ENCODE results near the gene ADGRD2. TPM values are rescaled to one million over a fixed set of nuclear protein-coding genes. Genes with fewer than 3 reads are reported as not detected.

The ADGRD2 gene
- total RNA-seq, 1 experiment from 2014 or later, result not detected

GRCh38 chr9:124485936-124486335, 35.7 kb downstream of the ADGRD2 start:
- H3K27me3 ChIP-seq (replicated peaks; ENCODE audit: control insufficient read depth, insufficient read depth, low read length), result no peaks in the 10 kb centered on the region; the same call in 1 of the 2 replicates
- BruUV-seq (replicated peaks), result no TSS peak
- CTCF ChIA-PET, result no interaction called here
- H3K4me1 ChIP-seq, result no peaks in the 10 kb centered on the region
- intact Hi-C loops (cut with micrococcal nuclease; ENCODE audit: unreplicated experiment), result no loop called here
- POLR2A ChIA-PET, result no interaction called here
- no peaks in the 10 kb centered on the region for H3K36me3 ChIP-seq (ENCODE audit: control insufficient read depth, insufficient read depth, low read length)
- H3K9me3 Mint-ChIP-seq (ENCODE audit: unreplicated experiment), result no peaks in the 10 kb centered on the region
- no peaks in the 10 kb centered on the region for H3K9me3 ChIP-seq
- H3K36me3 Mint-ChIP-seq (ENCODE audit: insufficient read depth, unreplicated experiment), result no peaks in the 10 kb centered on the region
- no peak for DNase-seq
- H3K27me3 Mint-ChIP-seq (ENCODE audit: insufficient read depth, unreplicated experiment), result peaks cover 7% of the 10 kb centered on the region
- no peak for TF ChIP-seq CTCF (IDR thresholded peaks at IDR 0.05; ENCODE audit: insufficient read depth in 1 of 2, low read depth in 1 of 2, low read length in 1 of 2, severe bottlenecking in 1 of 2, unreplicated experiment in 1 of 2)
- H3K4me3 Mint-ChIP-seq (ENCODE audit: unreplicated experiment), result no peak overlapping the region
- H3K4me1 Mint-ChIP-seq (ENCODE audit: low read depth, unreplicated experiment), result no peaks in the 10 kb centered on the region
- H3K27ac Mint-ChIP-seq (ENCODE audit: unreplicated experiment), result no peak overlapping the region
- H3K4me3 ChIP-seq (ENCODE audit: low read depth, low read length), result no peak overlapping the region

- H3K9me3 ChIP-seq, result no peaks in the 10 kb centered on the region
- CTCF ChIA-PET, result no interaction called here
- H3K27me3 Mint-ChIP-seq (ENCODE audit: insufficient read depth, unreplicated experiment), result peaks cover 7% of the 10 kb centered on the region
- no peak overlapping the region for H3K27ac Mint-ChIP-seq (ENCODE audit: unreplicated experiment)
- POLR2A ChIA-PET, result no interaction called here
- no peak for TF ChIP-seq CTCF (IDR thresholded peaks at IDR 0.05; ENCODE audit: insufficient read depth in 1 of 2, low read depth in 1 of 2, low read length in 1 of 2, severe bottlenecking in 1 of 2, unreplicated experiment in 1 of 2)
- H3K27me3 ChIP-seq (replicated peaks; ENCODE audit: control insufficient read depth, insufficient read depth, low read length), result no peaks in the 10 kb centered on the region; the same call in 1 of the 2 replicates
- no TSS peak for BruUV-seq (replicated peaks)
- H3K4me3 ChIP-seq (ENCODE audit: low read depth, low read length), result no peak overlapping the region
- DNase-seq, result no peak
- intact Hi-C loops (cut with micrococcal nuclease; ENCODE audit: unreplicated experiment), result no loop called here
- no peaks in the 10 kb centered on the region for H3K4me1 Mint-ChIP-seq (ENCODE audit: low read depth, unreplicated experiment)
- no peaks in the 10 kb centered on the region for H3K9me3 Mint-ChIP-seq (ENCODE audit: unreplicated experiment)
- no peaks in the 10 kb centered on the region for H3K4me1 ChIP-seq
- no peaks in the 10 kb centered on the region for H3K36me3 ChIP-seq (ENCODE audit: control insufficient read depth, insufficient read depth, low read length)
- no peak overlapping the region for H3K4me3 Mint-ChIP-seq (ENCODE audit: unreplicated experiment)
- H3K36me3 Mint-ChIP-seq (ENCODE audit: insufficient read depth, unreplicated experiment), result no peaks in the 10 kb centered on the region
Measured at GRCh38 chr9:124486778-124487259, 36.6 kb downstream of the ADGRD2 start.

- Mint-ChIP-seq H3K36me3 (ENCODE audit: insufficient read depth, unreplicated experiment) (no peaks in the 10 kb centered on the region), H3K9me3 (ENCODE audit: unreplicated experiment) (no peaks in the 10 kb centered on the region), H3K4me1 (ENCODE audit: low read depth, unreplicated experiment) (no peaks in the 10 kb centered on the region), H3K4me3 (ENCODE audit: unreplicated experiment) (no peak overlapping the region), H3K27me3 (ENCODE audit: insufficient read depth, unreplicated experiment) (peaks cover 7% of the 10 kb centered on the region), H3K27ac (ENCODE audit: unreplicated experiment) (no peak overlapping the region)
- CTCF ChIA-PET, result no interaction called here
- POLR2A ChIA-PET, result no interaction called here
- no peaks in the 10 kb centered on the region for H3K9me3 ChIP-seq
- intact Hi-C loops (cut with micrococcal nuclease; ENCODE audit: unreplicated experiment), result no loop called here
- TF ChIP-seq CTCF (IDR thresholded peaks at IDR 0.05; ENCODE audit: insufficient read depth in 1 of 2, low read depth in 1 of 2, low read length in 1 of 2, severe bottlenecking in 1 of 2, unreplicated experiment in 1 of 2), result no peak
- no peak for DNase-seq
- H3K4me3 ChIP-seq (ENCODE audit: low read depth, low read length), result no peak overlapping the region
- no peaks in the 10 kb centered on the region; the same call in 1 of the 2 replicates for H3K27me3 ChIP-seq (replicated peaks; ENCODE audit: control insufficient read depth, insufficient read depth, low read length)
- no peaks in the 10 kb centered on the region for H3K36me3 ChIP-seq (ENCODE audit: control insufficient read depth, insufficient read depth, low read length)
- H3K4me1 ChIP-seq, result no peaks in the 10 kb centered on the region
- no TSS peak for BruUV-seq (replicated peaks)
Measured at GRCh38 chr9:124487260-124488182, 37.3 kb downstream of the ADGRD2 start.
